ENCODE data around the gene ABCB4.

Gene ABCB4
- 0 to 0.19 (median 0.04) reads per million in 3 experiments for total RNA-seq

DNA sequence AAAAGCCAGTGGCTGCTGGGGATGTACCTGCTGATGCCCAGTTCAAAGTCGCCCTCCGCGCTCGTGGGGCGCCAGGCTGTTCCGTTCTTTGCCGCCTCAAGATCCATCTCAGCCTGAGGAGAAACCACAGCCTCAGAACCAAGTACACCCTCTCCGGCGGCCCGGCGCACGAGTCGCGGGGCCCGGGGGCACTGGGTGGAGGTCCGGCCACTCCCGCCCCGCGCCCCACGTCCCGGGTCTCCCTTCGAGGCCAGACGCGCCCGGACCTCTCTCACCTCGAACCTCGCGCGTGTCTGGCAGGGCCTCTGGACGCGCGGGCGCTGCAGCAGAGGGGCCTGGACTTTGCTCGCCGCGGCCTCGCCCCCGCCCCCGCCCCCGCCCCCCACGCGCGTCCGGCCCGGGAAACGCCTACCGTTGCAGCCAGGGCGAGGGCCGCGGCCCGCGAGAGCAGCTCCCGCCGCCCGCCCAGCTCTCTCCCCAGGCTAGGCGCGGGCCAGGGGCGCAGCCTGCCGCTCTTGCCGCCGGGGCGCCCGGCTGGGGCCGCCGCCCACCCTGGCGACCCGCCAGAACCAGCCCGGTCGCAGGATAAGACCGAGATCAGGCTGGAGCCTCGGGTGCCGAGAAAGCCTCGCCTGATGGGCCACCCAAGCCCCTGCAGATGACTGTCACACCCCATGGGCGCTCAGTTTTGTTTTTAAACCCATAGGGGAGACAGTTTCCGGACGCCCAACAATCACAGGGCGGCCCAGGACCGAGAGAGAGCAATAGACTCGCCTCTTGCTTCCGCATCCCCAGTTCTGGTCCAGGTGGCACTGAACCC is at the start of gene ABCB4:
Gene ABCB4 (minus strand): TSS at position 322 of the 820 bp plus-strand sequence. CDS start 215 bp downstream, at position 107.
- no peak for DNase-seq

GRCh38 chr7:87518735-87519134 is 43.3 kb upstream of the ABCB4 start:
- DNase-seq: no peak

DNA sequence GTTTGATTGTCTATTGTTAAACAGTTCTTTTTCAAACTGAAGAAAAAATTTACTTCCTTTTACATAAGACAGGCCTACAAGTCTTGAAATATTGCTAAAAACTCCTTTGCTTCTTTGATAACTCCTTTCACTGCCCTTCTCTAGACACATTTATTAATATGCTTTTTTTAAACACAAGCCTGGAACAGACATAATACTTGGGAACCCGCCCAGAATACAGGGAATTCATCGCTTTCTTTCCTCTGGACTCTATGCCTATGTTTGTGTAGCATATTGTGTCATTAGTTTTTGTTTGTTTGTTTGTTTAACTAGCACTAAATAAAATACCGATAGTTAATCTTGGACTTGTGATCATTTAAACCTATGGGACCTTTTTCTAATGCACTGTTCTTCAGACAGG is 42.4 kb upstream of the ABCB4 start:
- DNase-seq: no peak

GRCh38 chr7:87517136-87517815 is 41.8 kb upstream of the ABCB4 start:
- no peak for DNase-seq

GRCh38 chr7:87513735-87514335 is 38.4 kb upstream of the ABCB4 start:
- DNase-seq: no peak

GRCh38 chr7:87512906-87513305 is 37.4 kb upstream of the ABCB4 start:
- no peak for DNase-seq

DNA sequence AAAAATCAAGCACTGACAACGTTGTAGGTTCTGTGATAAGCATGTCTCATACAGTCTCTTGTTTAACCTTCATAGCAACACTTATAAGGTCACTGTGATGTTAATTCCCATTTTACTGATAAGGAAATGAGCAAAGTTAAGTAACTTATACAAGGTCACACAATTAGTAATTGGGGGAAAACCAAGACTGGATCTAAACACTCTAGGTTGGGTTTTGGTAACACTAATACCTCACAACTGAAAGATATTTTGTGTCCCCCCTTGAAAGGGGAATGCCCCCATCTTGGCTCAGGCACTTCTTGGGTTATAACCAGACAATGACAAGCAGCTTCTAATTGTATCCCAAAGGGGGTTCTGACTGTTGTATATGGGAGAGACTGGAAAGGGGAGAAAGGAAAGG is 36.0 kb upstream of the ABCB4 start:
- no peak for DNase-seq

GRCh38 chr7:87510411-87510875 is 35.0 kb upstream of the ABCB4 start:
- no peak for DNase-seq

GRCh38 chr7:87507446-87507845 is 32.0 kb upstream of the ABCB4 start:
- DNase-seq: no peak

DNA sequence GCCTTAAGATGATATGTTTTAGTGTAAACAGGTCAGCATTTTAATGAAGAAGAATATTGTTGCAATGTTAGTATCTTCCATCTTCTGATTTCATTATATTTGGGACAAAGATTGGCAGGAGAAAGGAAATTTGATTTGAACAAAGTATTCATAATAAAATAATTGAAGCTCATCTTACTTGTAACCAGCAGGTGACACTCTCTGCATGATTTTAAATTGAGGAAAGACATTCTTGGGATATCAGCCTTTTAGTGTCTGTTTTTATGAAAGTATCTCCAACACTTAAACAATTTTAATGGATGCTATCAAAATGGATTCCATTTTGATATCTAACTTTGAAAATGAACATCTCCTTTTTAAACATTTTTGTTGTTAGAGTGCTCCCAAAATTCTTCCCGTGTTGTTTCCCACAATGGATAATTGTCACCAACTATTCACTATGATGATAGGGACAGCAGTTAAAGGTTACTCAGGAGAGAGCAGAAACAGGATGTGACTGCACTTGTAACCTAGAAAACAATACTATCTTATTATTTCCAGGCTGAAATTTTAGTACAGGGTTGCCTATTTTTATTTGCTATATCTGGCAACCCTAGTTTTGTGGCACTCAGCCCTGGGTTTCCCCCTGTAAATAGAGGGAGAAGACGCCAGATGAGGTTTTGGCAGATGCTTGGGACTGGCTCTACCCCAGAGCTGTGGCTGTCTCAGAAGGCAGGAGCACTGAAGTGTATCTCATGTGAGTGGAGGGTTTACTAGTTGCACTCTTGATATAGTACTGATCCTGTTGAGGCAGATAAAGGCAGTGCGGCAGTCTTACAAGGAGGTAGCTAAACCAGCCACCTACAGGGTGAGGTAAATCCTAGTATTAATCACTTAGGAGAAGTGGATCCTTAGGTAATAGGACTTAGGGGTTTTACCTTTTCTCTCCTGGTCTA is 31.0 kb upstream of the ABCB4 start:
- no peak for DNase-seq

GRCh38 chr7:87505557-87506245 is 30.2 kb upstream of the ABCB4 start:
- no peak for DNase-seq

DNA sequence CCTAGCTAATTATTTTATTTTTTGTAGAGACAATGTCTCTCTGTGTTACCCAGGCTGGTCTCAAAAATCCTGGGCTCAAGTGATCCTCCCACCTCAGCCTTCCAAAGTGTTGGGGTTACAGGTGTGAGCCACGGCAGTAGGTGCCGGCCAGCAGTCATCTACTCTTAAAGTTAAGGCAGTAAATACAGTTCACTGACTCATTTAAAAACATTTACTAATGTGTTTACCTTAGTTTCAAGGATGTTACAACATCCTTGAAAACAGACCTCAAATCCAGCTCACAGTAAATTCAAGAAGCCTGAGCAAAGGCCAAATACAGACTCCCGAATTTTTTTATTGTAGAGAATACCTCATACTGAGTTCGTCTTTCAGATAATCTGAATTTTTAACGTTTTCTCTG is 29.6 kb upstream of the ABCB4 start:
- no peak for DNase-seq

DNA sequence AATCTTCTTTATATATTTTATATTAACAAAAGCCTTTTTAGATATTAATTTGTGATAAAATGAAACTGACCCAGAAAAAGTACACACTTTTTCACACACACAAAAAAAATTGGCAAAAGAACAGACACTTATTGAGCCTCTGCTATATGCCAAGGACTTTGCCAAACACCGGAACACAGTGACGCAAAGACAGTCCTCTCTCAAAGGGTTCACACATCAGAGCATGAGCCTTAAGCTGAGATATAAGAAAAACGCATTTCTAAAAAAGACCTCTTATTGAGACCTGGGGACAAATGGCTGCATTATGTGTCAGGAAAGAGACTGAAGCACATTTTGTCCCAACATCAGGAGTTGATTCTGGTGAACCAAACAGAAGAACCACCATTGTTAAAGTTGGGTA is 24.0 kb upstream of the ABCB4 start:
- DNase-seq: no peak

DNA sequence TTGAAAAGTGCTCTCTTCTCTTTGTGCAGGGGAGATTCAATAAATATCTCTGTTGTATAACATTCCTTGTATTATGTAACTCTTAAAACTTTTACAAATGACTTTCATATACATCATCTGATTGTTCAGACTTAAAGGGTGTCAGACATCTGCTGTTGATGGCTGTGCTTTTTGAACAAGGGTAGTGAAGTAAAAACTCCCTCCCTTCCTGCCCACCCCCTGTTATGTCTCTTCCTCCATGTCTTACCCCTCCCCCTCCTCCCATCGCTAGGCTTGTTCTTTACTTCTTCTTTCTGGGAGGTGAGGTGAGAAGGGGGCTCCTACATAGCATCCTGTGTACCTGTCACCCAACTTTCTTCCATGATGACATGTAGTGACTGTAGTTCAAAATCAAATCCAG is 23.4 kb upstream of the ABCB4 start:
- no peak for DNase-seq

DNA sequence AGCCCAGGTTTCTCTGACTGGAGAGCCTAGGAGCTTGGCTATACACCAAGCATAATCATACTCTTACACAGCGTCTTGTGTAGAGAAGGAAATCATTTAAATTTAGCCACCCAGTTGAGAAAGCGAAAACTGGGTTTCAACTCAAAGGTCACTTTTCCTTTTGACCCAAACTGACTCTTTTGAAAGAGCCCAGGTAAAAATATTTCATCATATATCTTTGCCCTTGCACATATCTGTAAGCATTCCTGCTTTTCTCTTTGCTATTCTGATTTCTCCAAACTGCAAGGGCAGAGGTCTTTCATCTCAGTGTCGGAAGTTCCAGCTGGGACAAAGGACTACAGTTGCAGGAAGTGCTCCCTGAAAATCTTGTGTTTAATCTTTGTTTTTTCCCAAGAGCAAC is 22.0 kb upstream of the ABCB4 start:
- no peak for DNase-seq

DNA sequence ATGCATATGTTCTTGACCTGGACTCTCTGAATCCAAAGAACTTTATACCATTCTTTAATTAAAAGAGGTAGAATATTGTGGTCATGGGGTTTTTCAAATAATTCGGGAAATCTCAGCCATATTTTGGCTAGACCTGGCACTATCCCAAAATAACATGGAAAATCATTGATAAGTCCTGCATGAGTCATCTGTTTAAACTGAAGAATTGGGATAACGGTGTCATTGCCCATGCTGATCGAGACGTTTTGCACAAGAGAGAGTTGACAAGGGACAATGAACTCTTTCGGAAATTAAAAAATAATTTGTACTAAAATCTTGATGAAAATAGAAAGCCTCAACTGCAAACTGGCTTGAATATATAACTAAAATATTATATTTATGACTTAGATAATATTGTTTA is 19.9 kb upstream of the ABCB4 start:
- DNase-seq: no peak

DNA sequence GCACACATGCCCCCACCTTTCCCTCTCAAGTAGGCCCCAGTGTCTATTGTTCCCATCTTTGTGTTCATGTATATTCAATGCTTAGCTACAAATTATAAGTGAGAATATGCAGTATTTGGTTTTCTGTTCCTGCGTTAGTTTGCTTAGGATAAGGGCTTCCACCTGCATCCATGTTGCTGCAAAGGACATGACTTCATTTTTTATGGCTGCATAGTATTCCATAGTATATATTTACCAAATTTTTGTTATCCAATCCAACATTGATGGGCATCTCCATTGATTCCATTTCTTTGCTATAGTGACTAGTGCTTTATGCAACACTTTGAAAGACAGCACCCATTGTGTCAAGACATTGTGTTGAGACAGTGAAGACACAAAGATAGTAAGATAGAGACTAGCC is 19.0 kb upstream of the ABCB4 start:
- no peak for DNase-seq

DNA sequence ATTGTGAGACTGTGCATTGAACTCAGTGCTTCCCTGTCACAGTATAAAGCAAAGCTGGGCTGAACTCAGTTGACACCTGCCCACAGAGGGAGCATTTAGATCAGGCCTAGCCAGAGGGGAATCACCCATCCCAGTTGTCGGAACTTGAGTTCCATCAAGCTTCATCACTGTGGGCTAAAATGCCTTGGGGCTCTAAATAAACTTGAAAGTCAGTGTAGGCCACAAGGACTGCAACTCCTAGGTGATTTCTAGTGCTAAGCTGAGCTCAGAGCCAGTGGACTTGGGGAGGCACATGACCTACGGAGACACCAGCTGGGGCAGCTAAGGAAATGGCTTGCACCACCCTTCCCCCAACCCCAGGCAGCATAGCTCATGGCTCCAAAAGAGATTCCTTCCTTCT is 7.7 kb upstream of the ABCB4 start:
- no peak for DNase-seq

GRCh38 chr7:87482115-87482514 is 6.6 kb upstream of the ABCB4 start:
- no peak for DNase-seq

DNA sequence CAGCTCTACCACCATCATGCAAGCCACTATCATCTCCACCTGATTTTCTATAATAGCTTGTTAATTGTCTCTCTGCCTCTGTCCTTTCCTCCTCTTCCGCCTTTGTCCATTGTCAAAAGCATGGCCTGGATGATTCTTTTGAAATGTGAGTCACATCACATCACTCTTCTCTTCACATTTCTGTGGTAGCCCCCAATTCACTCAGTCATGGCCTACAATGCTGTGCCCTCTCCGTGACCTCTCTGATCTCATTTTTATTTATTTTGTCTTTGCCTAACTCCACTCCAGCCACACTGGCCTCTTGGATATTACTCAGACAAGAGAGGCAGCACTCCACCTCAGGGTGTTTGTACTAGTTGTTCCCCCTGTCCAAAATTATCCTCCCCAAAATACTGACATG is 4.9 kb upstream of the ABCB4 start:
- DNase-seq: no peak

GRCh38 chr7:87479951-87480350 is 4.5 kb upstream of the ABCB4 start:
- DNase-seq: no peak

GRCh38 chr7:87476179-87476557 is 688 bp upstream of the ABCB4 start:
- no peak for DNase-seq

All from central memory CD4-positive, alpha-beta T cell (primary cell).